Esophagus squamous epithelium (tissue), 5 donors: ENCODE results near the gene CNBD2. TPM values are rescaled to one million over a fixed set of nuclear protein-coding genes. Genes with fewer than 3 reads are reported as not detected.
A peak's percentile ranks its signal among the peaks of the same experiment; 100 is the strongest.
"Not testable (repeated sequence)": the region's sequence is repeated elsewhere in the genome, so short reads cannot be mapped to it uniquely, and the experiment has no call there.

Experiments used
- DNase-seq: peaks from one replicate; lab custom pipeline; 2025; lab: John Stamatoyannopoulos, UW
- H3K27ac ChIP-seq, 4 donors: fragments of 200-600 bp; sonication (generic); one replicate each; pipeline ENCODE4 v1.5.1; 2016 to 2019; ENCODE audit warnings: mild to moderate bottlenecking in 1 of 4
- H3K27me3 ChIP-seq, 4 donors: fragments of 200-600 bp; sonication (generic); 1 replicate in 3 of 4; 2 replicates in 1 of 4; pipeline versions ENCODE4 v1.5.1 to v1.6.0; 2017 to 2021; ENCODE audit warnings: antibody characterized with exemption in 1 of 4
- H3K36me3 ChIP-seq, 3 donors: fragments of 200-600 bp; sonication (generic); one replicate each; pipeline ENCODE4 v1.5.1; 2016 to 2019
- H3K4me1 ChIP-seq, 3 donors: fragments of 200-600 bp; sonication (generic); one replicate each; pipeline ENCODE4 v1.5.1; 2017 to 2019
- H3K4me3 ChIP-seq, 4 donors: fragments of 200-600 bp; sonication (generic); 1 replicate in 3 of 4; 2 replicates in 1 of 4; pipeline ENCODE4 v1.5.1; 2016 to 2019; ENCODE audit warnings: mild to moderate bottlenecking in 2 of 4, moderate library complexity in 1 of 4
- H3K9me3 ChIP-seq, 3 donors: fragments of 200-600 bp; sonication (generic); one replicate each; pipeline ENCODE4 v1.5.1; 2016 to 2019
- POLR2A ChIP-seq, 4 donors: fragments of 450-650 bp; IDR thresholded peaks; one replicate each; pipeline ENCODE4 v1.6.1; 2017; ENCODE audit warnings: antibody characterized with exemption in 4 of 4, mild to moderate bottlenecking in 4 of 4, moderate library complexity in 3 of 4
- WGBS, 2 donors: methylation state at CpG; one replicate each; pipeline ENCODE4 v1.1.5; 2018; 5-methylcytosine and 5-hydroxymethylcytosine counted together
- intact Hi-C: fragments of 100-400 bp; cut with DNase I; formaldehyde crosslinking; loops from one replicate; pipeline ENCODE4 v1.15.0; 2022
- total RNA-seq, 4 donors: library from RNA; depleted of rRNA; stranded (reverse); fragments of >200 nt; gene quantifications; one replicate each; pipeline ENCODE4 v1.1.0, GENCODE V29; 2016
- TF ChIP-seq, protein P1 (sequence below), 6 experiments: fragments of 450-650 bp in 4 of 6; fragments of 200-600 bp in 2 of 6; sonication (generic) in 2 of 6; IDR thresholded peaks; one replicate each; pipeline ENCODE4 v1.5.1; 2016 to 2019; ENCODE audit warnings: antibody characterized with exemption in 6 of 6, mild to moderate bottlenecking in 4 of 6, moderate library complexity in 4 of 6
- donor health status: DM: yes; HTN: yes; CAD: no.

The CNBD2 gene
- total RNA-seq, 4 donors from 2014 or later = 4.0 to 15.3 (median 4.6) TPM

GRCh38 chr20:35994994-35995453, 26.6 kb downstream of the CNBD2 start:
- H3K27ac ChIP-seq = no peak overlapping the region
- peak; percentile 7 for DNase-seq
- no peak overlapping the region for H3K4me3 ChIP-seq
- H3K36me3 ChIP-seq = no peaks in the 10 kb centered on the region
- 2 to 4% methylated on average over 6 of the region's 6 CpGs for WGBS, 2 donors
- H3K9me3 ChIP-seq = no peaks in the 10 kb centered on the region
- peaks cover 0 to 7% (median 0%) of the 10 kb centered on the region in 3 donors for H3K4me1 ChIP-seq
- intact Hi-C loops = loop anchor here (5.0 kb wide), 1 partner anchor 142 kb away; no protein-coding TSS in a partner anchor
- no peak for TF ChIP-seq POLR2A (IDR thresholded peaks at IDR 0.05)
- TF ChIP-seq, protein P1, sequence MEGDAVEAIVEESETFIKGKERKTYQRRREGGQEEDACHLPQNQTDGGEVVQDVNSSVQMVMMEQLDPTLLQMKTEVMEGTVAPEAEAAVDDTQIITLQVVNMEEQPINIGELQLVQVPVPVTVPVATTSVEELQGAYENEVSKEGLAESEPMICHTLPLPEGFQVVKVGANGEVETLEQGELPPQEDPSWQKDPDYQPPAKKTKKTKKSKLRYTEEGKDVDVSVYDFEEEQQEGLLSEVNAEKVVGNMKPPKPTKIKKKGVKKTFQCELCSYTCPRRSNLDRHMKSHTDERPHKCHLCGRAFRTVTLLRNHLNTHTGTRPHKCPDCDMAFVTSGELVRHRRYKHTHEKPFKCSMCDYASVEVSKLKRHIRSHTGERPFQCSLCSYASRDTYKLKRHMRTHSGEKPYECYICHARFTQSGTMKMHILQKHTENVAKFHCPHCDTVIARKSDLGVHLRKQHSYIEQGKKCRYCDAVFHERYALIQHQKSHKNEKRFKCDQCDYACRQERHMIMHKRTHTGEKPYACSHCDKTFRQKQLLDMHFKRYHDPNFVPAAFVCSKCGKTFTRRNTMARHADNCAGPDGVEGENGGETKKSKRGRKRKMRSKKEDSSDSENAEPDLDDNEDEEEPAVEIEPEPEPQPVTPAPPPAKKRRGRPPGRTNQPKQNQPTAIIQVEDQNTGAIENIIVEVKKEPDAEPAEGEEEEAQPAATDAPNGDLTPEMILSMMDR (IDR thresholded peaks at IDR 0.05) = peak; percentile 65 to 92 (median 88)
- no peaks in the 10 kb centered on the region for H3K27me3 ChIP-seq

DNA sequence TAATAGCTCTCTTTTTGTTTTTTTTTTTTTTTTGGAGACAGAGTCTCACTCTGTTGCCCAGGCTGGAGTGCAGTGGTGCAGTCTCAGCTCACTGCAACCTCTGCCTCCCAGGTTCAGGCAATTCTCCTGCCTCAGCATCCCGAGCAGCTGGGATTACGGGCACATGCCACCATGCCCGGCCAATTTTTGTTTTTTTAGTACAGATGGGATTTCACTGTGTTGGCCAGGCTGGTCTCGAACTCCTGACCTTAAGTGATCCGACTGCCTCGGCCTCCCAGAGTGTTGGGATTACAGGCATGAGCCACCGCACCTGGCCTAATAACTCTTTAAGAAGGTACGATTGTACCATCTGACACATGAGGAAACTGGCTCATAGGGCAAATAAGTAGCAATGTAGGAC, 28.1 kb downstream of the CNBD2 start:
- H3K4me1 ChIP-seq, H3K36me3 ChIP-seq, H3K27me3 ChIP-seq, intact Hi-C loops, H3K27ac ChIP-seq, H3K9me3 ChIP-seq, H3K4me3 ChIP-seq, DNase-seq: not testable (repeated sequence)
- WGBS, 2 donors = 83 to 95% methylated on average over 4 to 8 of the region's 8 CpGs

DNA sequence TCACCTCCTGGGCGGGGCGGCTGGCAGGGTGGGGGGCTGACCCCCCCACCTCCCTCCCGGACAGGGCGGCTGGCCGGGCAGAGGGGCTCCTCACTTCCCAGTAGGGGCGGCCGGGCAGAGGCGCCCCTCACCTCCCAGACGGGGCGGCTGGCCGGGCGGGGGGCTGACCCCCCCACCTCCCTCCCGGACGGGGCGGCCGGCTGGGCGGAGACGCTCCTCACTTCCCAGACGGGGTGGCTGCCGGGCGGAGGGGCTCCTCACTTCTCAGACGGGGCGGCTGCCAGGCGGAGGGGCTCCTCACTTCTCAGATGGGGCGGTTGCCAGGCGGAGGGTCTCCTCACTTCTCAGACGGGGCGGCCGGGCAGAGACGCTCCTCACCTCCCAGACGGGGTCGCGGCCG, 32.9 kb downstream of the CNBD2 start:
- H3K36me3 ChIP-seq, intact Hi-C loops, H3K4me3 ChIP-seq, H3K27ac ChIP-seq, H3K4me1 ChIP-seq, H3K27me3 ChIP-seq, DNase-seq: not testable (repeated sequence)
- no CpG with 5 or more reads among the region's 34 CpGs for WGBS, 2 donors
- peaks cover 0 to 15% (median 0%) of the 10 kb centered on the region in 3 donors for H3K9me3 ChIP-seq

GRCh38 chr20:36002855-36003254, 34.5 kb downstream of the CNBD2 start:
- H3K36me3 ChIP-seq = no peaks in the 10 kb centered on the region
- no peak overlapping the region for H3K27ac ChIP-seq
- TF ChIP-seq, protein P1 (IDR thresholded peaks at IDR 0.05) = no peak
- no peak for TF ChIP-seq POLR2A (IDR thresholded peaks at IDR 0.05)
- H3K4me3 ChIP-seq = no peak overlapping the region
- no peak for DNase-seq
- intact Hi-C loops = no loop called here
- no peaks in the 10 kb centered on the region for H3K27me3 ChIP-seq
- no peaks in the 10 kb centered on the region for H3K4me1 ChIP-seq
- H3K9me3 ChIP-seq = peaks cover 0 to 15% (median 0%) of the 10 kb centered on the region in 3 donors

GRCh38 chr20:36004045-36004444, 35.7 kb downstream of the CNBD2 start:
- intact Hi-C loops = no loop called here
- TF ChIP-seq, protein P1 (IDR thresholded peaks at IDR 0.05) = no peak
- no peak for TF ChIP-seq POLR2A (IDR thresholded peaks at IDR 0.05)
- H3K4me3 ChIP-seq = no peak overlapping the region
- H3K4me1 ChIP-seq = no peaks in the 10 kb centered on the region
- no peak for DNase-seq
- peaks cover 0 to 15% (median 0%) of the 10 kb centered on the region in 3 donors for H3K9me3 ChIP-seq
- H3K27me3 ChIP-seq = no peaks in the 10 kb centered on the region
- H3K27ac ChIP-seq = no peak overlapping the region
- H3K36me3 ChIP-seq = no peaks in the 10 kb centered on the region
- WGBS, 2 donors = 54 to 67% methylated on average over 1 of the region's 1 CpG

GRCh38 chr20:36008461-36009035, 40.2 kb downstream of the CNBD2 start:
- intact Hi-C loops = no loop called here
- WGBS, 2 donors = 82 to 97% methylated on average over 4 of the region's 4 CpGs
- DNase-seq = no peak

More at GRCh38 chr20:36008461-36009035, 40.2 kb downstream of the CNBD2 start:
- Histone ChIP-seq H3K27ac (no peak overlapping the region), H3K36me3 (no peaks in the 10 kb centered on the region), H3K4me3 (no peak overlapping the region), H3K27me3 (no peaks in the 10 kb centered on the region), H3K4me1 (no peaks in the 10 kb centered on the region), H3K9me3 (peaks cover 0 to 7% (median 0%) of the 10 kb centered on the region in 3 donors)
- TF ChIP-seq, protein P1 (IDR thresholded peaks at IDR 0.05) = no peak
- TF ChIP-seq POLR2A (IDR thresholded peaks at IDR 0.05) = no peak
